T-helper 1 cell (primary cell): ENCODE data around the gene CLRN2.

Experiments used
- DNase-seq, 5 donors: peaks; one replicate each; pipeline ENCODE4 v3.0.0-alpha.2; 2012 to 2020
- total RNA-seq, 4 donors: gene quantifications; one replicate each; lab custom pipeline; 2026; lab: John Stamatoyannopoulos, UW

The CLRN2 gene, protein sequence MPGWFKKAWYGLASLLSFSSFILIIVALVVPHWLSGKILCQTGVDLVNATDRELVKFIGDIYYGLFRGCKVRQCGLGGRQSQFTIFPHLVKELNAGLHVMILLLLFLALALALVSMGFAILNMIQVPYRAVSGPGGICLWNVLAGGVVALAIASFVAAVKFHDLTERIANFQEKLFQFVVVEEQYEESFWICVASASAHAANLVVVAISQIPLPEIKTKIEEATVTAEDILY
- 0 reads per million in 4 donors for total RNA-seq

DNA sequence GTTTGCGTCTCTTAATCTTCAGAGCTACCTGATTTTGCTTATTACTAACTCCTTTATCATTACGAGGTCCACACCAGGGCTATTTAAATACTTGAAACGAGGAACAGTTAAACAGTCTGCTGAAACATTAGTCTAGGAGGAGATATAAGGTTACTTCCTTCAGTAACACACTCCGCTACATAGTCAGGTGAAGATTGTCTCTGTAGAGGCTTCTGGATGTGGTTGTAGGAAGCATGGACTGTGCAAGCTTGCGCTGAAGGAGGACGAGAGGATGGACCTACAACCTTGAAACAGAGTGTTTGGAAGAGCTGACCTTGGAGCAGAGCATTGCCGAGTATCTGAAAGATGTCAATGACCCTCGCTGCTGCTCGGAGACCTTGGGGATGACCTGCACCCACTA lies at the start of gene CLRN2:
Gene CLRN2, plus strand, starts transcription at position 301 of the 400 bp plus-strand sequence. CDS start 102 bp downstream, outside the sequence.
- no peak for DNase-seq

DNA sequence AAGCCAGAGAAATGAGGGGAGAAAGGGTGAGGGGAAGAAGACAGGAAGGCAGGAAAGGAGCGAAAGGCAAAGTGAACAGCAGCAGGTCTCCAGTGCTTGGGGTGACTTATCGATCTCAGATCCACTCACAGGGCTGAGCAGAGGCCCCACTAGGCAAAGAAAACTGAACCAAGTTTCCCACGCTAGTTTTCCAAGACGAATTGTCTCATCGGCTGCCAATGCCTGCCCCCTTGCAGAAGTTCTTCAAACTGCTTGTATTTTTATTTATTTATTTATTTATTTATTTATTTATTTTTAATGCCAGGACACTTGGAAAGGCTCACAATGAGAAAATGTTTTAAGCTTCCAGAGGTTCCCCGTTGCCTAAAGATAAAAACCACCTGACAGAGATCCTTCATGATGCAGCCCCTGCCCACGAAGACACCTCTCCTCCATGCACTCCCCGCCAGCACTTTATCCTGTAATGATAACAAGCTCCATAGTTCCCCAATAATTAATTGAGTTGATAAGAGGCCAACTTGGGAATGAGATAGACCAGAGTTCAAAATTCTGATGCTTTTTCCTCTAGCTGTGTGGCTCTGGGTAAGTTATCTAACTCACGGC lies 46.2 kb upstream of the CLRN2 start:
- DNase-seq, result no peak

DNA sequence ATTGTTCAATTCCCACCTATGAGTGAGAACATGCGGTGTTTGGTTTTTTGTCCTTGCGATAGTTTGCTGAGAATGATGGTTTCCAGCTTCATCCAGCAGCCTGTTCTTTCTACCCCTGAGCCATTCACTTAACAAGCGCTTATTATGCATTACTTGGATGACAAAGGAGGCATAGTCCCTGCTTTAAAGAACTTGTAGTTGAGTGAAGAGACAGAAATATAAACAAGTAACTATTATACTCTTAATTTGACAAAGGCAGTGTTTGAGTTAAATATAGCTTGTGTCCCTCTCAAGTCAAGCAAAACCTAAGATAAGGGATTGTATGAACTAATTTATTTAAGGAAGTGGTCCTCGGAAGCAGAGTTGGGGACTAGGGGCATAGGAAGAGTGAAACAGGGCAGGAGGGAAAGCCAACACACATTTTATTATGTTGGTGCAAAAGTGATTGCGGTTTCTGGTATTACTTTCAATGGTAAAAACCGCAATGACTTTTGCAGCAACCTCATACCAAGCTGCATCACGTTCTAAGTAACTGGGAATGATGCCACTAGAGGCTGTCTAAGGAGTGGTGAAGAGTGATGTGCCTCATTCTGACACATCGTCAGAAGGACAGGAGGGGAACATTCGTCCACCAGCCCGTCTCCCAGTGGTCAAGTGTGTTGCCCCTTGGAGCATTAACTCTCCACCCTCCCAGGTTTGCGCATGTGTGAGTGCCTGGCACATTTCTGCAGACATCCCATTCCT lies 44.9 kb upstream of the CLRN2 start:
- no peak for DNase-seq

DNA sequence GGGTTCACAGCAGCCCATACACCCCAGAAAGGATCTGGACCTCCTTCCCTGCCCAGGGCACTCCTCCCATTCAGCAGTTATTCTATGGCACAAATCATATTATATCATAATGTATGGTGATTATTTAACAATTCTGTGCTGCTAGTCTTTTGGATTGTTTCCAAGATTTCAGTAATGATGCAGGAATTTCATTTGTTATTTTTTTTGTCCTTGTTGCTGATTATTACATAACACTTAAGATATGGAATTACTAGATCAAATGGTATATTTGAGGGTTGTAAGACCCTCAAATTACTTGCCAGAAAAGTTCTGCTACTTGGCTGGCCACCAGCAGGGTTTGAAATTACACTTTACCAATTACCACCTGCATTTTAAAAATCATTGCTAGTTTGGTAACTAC lies 39.5 kb upstream of the CLRN2 start:
- DNase-seq, result no peak

DNA sequence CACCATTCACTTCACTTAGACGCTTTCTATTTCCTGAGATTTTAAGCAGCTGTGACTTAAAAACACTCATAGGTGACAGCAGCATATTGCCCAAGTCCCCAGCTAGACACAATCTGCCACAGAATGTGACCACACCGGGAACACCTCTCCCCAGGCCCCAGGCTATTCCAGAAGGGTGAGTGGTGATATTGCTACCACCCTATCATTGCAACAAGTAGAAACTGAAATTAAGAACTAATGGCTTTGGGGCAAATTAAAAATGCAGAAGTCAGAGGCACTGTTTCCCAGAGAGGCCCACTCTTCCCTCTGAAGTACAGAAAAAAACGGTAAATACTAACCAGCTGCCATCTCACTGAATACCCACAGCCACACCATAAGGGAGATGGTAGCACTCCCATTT lies 38.1 kb upstream of the CLRN2 start:
- DNase-seq, result no peak

DNA sequence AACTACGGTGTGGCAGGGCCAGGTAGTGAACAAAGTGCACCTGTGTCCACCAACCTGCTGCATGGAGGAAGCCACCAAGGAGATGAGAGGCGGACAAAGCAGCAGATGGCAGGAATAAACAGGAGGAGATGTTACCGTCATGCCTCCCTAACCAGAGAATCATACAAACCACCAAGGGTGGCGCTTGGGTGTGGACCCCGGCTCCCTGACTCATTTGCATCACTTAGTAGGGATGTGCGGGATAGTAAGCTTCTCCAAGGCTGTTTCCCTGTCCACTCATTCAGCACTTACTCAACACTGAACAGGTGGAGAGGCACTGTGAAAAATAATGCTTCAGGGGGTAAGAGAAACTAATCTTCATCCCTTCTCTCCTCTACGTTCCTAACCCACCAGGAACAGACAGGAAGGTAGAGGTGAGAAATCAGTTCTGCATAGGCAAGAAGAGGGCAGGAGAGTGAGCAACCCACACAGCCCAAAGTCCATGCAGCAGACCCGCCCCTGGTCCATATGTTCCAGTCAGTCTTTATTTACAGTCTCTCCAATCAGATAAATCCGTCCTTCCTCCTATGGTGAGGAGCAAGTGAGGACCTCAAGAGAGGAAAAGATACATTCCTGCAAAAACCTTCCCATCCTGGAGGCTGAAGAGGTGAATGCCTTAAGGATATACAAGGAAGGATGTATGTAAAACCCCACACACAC lies 37.0 kb upstream of the CLRN2 start:
- no peak for DNase-seq

DNA sequence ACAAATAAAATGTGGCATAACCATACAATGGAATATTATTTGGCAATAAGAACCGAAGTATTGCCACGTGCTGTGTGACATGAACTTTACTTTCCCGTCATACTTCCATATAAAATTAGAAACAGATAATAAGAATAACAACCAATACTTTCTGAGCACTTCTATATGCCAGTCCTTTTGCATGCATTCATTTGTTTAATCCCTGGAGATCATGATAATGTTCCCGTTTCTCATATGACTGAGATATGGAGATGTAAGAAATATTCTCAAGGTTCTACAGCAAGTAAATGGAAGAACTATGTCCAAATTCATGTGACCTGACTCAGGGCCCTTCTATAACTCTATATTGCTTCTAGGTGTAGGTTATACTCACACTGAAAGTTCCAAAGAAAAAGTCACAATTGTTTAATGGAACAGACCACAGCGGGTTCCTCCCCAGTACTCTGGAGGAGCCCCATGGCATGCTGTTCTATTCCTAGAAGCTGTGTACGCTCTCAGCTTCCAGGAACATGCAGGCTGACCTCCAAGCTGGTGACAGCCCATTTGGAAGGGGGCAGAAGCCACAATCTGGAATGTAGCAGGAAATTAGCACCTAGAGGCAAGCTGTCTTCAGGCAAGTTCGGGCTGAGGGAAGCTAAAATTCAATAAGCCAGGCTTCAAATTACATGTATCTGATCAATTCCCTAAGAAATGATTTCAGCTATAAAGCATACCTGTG lies 34.6 kb upstream of the CLRN2 start:
- DNase-seq, result no peak

DNA sequence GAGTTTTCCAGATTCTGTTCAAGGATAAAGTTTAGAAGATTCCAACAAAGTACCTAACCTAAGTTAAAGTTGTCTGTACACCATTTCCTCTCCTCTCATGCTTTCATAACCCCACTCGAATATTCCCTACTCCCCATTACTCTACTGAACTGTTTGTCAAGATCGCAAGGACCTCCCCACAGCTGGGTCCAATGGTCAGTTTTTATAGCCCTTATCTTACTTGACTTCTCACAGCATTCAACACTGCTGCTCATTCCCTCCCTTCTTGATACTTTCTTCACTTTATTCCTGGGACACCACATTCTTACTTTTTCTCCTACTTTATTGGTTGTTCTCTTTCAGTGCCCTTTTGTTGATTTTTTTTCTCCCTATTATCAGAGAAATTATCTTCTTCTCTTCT lies 34.0 kb upstream of the CLRN2 start:
- no peak for DNase-seq

DNA sequence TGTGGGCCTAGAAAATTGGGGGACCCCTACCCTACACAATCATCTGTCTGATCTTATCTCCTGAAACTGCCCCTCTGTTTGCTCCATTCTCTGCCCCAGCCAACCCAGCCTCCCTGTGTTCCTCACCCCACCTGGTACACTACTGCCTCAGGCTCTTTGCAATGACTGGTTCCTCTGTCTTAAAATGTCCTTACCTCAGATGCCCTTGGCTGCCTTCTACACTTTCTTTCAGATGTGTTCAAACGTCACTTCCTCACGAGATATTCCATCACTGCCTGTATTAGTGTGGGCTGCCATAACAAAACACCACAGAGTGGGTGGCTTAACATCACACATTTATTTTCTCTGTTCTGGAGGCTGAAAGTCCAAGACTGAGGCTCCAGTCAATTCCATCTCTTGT lies 32.2 kb upstream of the CLRN2 start:
- no peak for DNase-seq

DNA sequence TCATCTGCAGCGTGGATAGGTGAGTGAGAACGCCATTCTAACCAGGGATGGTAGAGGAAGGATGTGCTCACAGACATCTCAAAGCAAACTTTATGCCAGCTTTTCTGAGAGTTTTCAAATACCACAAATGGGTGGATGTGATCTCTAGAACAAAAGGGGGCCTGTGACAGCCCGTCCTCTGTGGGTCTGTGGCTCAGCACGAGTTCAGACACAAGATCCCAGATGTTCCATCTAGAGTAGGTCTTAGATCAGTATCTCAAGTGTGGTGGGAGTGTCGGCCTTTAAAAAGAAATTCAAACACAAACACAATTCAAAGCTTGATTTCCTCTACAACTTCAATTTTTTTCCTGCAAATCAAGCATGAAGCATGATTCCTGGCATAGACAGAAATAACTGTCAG lies 25.8 kb upstream of the CLRN2 start:
- no peak for DNase-seq

DNA sequence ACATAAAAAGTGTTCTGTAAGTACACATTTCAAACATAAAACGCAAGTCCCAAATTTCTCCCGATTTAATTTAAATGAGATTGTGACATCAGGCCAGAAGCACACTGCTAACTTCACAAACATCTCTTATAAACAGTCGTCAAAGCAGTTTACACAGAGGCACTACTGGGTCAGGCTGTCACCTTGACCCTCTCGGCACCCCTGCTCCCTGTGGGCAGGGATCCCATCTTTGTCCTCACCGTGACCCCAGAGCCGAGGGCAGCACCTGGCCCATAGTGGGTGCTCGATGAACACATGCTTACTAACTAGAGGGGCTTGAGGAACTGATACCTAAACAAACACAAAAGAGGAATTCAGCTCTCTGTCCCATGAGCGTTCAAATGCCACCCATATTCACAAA lies 25.2 kb upstream of the CLRN2 start:
- no peak for DNase-seq

DNA sequence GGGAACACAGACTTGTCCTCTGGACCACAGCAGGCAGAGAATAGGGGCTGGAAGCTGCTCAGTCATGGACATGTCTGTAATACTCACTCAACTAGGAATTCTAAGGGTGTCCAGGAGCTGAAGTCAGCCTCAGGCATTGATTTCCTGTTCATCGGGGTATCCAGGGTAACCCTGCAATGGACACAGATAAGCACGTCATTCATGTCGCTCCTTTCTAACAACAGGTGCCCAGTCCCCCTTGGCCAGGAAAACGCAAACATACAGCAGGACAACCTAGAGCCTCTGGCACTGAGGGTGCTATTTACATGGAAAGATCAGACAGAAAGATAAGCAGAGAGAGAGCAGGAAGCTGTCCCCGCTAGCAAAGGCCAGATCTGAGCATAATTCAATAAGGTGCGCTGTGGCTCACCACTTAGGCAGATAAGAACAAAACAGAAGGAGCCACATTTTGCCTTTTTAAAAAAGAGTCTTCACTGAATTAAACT lies 24.3 kb upstream of the CLRN2 start:
- no peak for DNase-seq

DNA sequence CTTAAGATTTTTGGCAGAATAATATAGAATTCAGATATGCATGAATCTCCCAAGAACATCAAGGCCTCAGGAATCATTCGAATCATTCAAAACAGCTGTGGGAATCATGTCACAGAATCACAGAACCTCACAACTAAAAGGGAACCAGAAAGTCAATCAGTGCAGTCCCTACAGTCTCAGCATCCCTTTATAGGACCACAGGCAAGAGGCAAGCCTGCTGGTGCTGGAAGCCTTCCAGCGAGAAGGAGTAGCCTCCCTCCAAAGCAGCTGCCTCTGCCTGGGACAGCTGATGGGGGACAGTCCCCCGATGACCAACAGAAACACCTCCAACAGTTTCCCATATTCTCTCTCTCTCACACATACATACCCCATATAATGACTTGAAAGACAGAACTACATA lies 23.8 kb upstream of the CLRN2 start:
- DNase-seq, result no peak

DNA sequence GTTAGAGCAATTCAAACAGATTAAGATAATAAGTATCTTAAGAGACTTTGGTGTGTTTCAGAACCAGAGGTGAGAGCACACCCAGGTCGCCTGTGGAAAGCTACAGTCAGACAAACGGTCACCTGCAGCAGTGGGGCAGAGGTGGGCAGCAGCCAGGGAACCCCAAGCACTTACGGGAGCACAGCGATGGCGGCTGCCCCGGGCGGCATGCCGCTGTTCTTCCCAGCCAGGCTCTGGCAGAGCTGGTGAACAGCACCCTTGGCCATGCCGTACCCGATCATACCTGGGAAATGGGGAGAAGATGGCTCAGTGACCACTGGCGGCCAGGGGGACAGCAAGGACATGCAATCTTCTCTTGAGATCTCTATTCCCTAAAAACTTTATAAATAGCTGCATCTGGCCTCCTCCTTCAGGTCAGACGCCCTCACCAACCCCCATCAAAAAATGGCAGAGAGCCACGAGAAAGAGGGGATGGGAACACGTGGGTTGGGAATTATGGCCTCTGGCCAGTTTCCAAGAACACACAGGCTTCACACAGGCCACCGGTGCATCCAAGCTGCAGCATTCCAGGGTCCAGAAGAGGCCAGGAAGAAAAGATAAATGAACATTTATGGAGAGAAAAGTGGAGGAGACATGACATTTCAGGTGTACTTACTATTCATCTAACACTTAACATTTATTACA lies 22.8 kb upstream of the CLRN2 start:
- no peak for DNase-seq

DNA sequence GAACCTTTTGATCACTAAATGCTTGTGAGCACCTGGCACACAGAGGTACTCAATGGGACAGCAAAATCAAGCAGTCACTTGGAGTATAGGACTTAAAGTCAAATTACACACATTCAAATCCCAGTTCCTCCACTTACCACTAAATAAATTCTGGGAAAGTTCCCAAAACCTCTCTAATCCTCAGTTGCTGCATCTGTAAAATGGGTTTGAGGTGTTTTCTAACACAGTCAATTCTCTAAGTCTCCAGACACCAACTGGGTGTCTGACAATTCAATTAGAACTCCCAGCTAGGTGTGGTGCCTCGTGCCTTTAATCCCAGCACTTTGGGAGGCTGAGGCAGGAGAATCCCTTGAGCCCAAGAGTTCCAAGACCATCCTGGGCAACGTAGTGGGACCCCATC lies 22.1 kb upstream of the CLRN2 start:
- DNase-seq, result no peak

DNA sequence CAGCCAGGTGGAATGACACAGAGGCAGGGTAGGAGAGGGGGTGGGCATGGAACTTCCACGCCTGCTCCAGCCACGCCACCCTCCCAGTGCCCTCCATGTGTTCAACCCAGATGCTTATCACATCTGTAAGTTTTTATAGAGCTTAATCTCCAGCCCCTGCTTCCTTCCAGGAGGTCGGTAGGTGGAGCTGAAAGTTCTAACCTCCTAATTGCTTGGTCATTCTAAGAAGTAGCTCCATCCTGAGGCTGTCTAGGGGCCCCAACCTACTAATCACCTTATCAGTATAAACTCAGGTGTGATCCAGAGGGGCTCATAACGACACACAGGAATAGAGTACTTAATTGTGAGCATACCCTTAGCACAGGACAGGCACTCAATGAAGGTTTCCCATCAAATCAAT lies 21.3 kb upstream of the CLRN2 start:
- DNase-seq, result no peak

DNA sequence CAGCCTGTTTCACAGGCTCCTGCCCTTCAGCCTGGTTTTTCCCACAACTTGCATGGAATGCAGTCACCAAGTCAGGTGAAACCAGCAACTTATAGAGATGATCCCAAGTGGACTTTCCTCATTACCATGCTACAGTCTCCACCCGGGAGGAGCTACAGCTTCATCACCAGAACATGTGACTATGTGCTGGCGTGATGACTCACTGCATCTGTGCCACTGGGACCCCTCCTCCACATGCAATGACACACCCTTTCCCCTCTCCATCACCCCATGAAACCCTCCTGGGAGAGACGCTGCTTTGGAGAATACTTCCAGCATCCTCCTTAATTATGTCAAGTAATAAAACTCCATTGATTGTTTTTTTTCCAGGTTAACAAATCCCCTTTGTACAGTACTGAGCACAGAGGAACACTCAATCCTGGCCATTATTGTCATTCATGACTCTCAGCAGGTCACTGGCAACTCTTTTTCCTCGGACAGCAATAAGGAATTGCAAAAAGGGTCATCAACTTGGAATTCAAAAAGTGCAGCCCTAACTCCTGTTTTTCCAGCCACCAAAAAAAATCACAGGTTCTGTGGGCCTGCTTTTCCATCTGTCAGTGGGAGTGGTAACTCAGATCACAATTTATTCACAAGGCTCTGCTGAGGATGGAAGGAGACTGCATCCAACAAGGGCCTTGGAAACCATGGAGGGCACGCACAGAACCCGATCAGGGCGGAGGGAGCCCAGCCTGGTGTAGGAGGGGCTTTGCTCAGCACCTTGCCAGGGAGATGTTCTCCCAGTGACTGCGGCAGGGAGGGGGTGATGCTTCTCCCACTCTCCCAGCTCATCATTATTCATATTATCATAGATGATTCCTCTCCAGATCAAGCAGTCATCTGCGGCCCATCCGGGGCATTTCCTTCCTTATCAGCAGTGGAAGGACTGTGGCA lies 20.4 kb upstream of the CLRN2 start:
- DNase-seq, result no peak

DNA sequence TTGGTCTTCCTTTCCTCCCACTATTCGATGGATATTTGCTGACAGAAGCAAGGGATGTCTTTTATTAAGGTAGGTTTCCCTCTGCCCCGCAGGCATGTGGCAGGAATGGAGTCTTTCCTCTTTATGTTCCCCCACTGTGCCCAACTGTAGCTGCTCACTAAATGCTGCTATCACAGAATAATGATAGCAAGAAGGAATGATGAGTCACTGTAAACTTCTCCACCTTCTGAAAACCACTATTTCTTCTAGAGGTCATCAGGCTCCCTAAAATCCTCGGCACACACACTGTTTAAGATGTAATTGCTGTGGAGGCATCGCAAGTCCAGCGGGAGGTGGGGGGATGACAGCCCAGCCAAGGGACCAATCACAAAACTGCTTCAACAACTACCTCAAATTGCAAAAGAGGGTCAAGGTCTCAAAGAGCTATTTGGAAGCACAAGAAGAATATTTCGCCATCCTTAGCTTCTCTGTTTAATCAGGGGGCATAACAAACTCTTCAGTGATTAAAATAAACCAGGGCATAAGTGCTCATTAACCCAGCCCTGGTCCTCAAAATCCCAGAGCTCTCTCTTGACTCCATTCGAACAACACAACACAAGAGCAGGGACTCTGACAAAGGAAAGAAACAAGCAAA lies 17.0 kb upstream of the CLRN2 start:
- no peak for DNase-seq

DNA sequence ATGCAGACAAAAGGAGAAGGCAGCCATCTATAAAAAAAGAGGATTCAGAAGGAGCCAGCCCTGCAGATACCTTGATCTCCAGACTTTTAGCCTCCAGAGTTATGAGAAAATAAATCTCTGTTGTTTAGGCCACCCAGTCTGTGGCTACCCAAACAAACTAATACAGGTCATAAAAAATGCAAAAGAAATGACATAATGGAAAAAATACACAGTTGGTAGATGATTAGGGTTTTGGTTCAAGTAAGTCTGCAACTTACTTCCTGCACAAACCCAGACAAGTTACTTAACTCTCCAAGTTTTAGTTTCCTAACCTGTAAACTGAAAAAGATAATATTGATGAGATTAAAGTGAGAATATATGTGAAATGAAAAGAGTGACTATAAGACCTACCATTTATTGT lies 14.4 kb upstream of the CLRN2 start:
- DNase-seq, result no peak

DNA sequence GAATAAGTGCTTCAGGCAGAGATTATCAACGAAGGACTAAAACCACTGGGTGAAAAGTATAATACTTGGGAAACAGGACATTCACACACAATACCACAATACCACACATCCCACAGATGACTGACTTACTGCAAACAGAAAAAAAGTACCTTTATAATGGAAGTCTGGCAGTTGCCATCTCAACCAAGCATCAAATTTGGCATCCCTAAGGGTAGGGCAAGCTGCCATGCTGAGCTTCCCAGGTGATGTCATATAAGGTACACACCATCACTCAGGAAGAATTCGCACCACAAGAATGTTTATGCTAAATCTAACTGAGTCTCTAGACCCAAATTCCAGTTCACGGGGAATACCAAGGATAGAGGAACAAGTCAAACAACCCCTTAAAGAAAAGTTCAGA lies 12.2 kb upstream of the CLRN2 start:
- DNase-seq, result no peak

DNA sequence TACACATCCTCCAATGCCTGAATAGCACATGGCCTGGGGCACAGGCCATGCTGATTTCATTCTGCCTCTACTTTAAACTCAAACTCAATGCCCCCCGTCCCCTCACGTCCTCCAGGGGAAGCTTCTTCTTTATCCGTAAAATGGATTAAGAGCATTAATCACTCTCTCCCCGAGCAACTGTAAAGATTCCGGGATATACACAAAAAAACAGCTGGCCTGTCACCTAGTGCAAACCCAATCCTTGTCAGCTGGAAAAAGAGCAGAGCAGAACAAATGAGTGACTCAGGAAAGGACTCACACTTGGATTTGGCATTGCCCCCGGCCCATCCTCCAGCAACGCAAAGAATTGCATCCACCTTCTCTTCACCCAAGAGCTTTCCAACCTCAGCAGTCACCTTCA lies 10.9 kb upstream of the CLRN2 start:
- no peak for DNase-seq
